ENCODE results near the gene ISL2.
A peak's percentile ranks its signal among the peaks of the same experiment; 100 is the strongest.
"Not testable (repeated sequence)": the region's sequence is repeated elsewhere in the genome, so short reads cannot be mapped to it uniquely, and the experiment has no call there.

The ISL2 gene

GRCh38 chr15:76336254-76337058 lies at the start of gene ISL2:
TSS of gene ISL2 (plus strand) at chr15:76336773. CDS start at chr15:76336884, 111 bp downstream.
- DNase-seq (ENCODE audit: low read depth): peak; percentile 81
- H3K4me3 ChIP-seq (ENCODE audit: low read depth, low read length): peak within 1 kb of the TSS; percentile 72
- no peak for TF ChIP-seq CTCF (IDR thresholded peaks at IDR 0.05; ENCODE audit: low read depth, low read length, missing control alignments)

GRCh38 chr15:76289582-76289981 lies 47.0 kb upstream of the ISL2 start:
- no peak for DNase-seq (ENCODE audit: low read depth)
- no peak for TF ChIP-seq CTCF (IDR thresholded peaks at IDR 0.05; ENCODE audit: low read depth, low read length, missing control alignments)
- no peak overlapping the region for H3K4me3 ChIP-seq (ENCODE audit: low read depth, low read length)

GRCh38 chr15:76293361-76293760 lies 43.2 kb upstream of the ISL2 start:
- TF ChIP-seq CTCF (IDR thresholded peaks at IDR 0.05; ENCODE audit: low read depth, low read length, missing control alignments): no peak
- no peak overlapping the region for H3K4me3 ChIP-seq (ENCODE audit: low read depth, low read length)
- no peak for DNase-seq (ENCODE audit: low read depth)

- DNase-seq (ENCODE audit: low read depth); H3K4me3 ChIP-seq (ENCODE audit: low read depth, low read length): not testable (repeated sequence)
These were observed 42.1 kb upstream of the ISL2 start for GRCh38 chr15:76294463-76294862.

- no peak for DNase-seq (ENCODE audit: low read depth)
- no peak for TF ChIP-seq CTCF (IDR thresholded peaks at IDR 0.05; ENCODE audit: low read depth, low read length, missing control alignments)
- H3K4me3 ChIP-seq (ENCODE audit: low read depth, low read length): no peak overlapping the region
These were observed 39.7 kb upstream of the ISL2 start for GRCh38 chr15:76296849-76297248.

- not testable (repeated sequence) for H3K4me3 ChIP-seq (ENCODE audit: low read depth, low read length); DNase-seq (ENCODE audit: low read depth)
These were observed 38.6 kb upstream of the ISL2 start for GRCh38 chr15:76297951-76298350.

- no peak overlapping the region for H3K4me3 ChIP-seq (ENCODE audit: low read depth, low read length)
- no peak for DNase-seq (ENCODE audit: low read depth)
- TF ChIP-seq CTCF (IDR thresholded peaks at IDR 0.05; ENCODE audit: low read depth, low read length, missing control alignments): no peak
These were observed 37.6 kb upstream of the ISL2 start for GRCh38 chr15:76298986-76299385.

- no peak overlapping the region for H3K4me3 ChIP-seq (ENCODE audit: low read depth, low read length)
- TF ChIP-seq CTCF (IDR thresholded peaks at IDR 0.05; ENCODE audit: low read depth, low read length, missing control alignments): no peak
- DNase-seq (ENCODE audit: low read depth): no peak
These were observed 36.8 kb upstream of the ISL2 start for GRCh38 chr15:76299786-76300185.

All from GM12864 (cell line).